Measurements from ENCODE around the gene PLAAT2. TPM values are rescaled to one million over a fixed set of nuclear protein-coding genes. Genes with fewer than 3 reads are reported as not detected.

Gene PLAAT2
- total RNA-seq, 2 donors from 2014 or later: 0.35 TPM; not detected in 1

Other genes with a start within 250 kb of the PLAAT2 start
- not detected for gene SLC22A9, start 193.6 kb downstream of the PLAAT2 start, total RNA-seq
- gene PLAAT5, start 72.2 kb downstream of the PLAAT2 start, total RNA-seq: 1 to 10 TPM; 1.7 to 2.8 TPM
- gene LGALS12, start 57.3 kb downstream of the PLAAT2 start, total RNA-seq: under 1 TPM; 0.37 to 0.38 TPM
- 100 to 1,000 TPM in 1 of 2 donors, 10 to 100 TPM in 1; 60.6 to 101 TPM for gene PLAAT4, start 26.6 kb downstream of the PLAAT2 start, total RNA-seq
- gene PLAAT3, start 51.1 kb upstream of the PLAAT2 start, total RNA-seq: 10 to 100 TPM in 1 of 2 donors, 1 to 10 TPM in 1; 6.3 to 11.5 TPM
- 10 to 100 TPM; 42.6 to 47.0 TPM for gene ATL3, start 108.0 kb upstream of the PLAAT2 start, total RNA-seq
- gene RTN3, start 118.1 kb upstream of the PLAAT2 start, total RNA-seq: 10 to 100 TPM; 89.9 to 91.3 TPM
- 1 to 10 TPM; 4.0 to 6.9 TPM for gene ZFTA, start 205.4 kb upstream of the PLAAT2 start, total RNA-seq